CD4-positive, CD25-positive, alpha-beta regulatory T cell (primary cell): ENCODE results near the gene SORCS3. TPM values are rescaled to one million over a fixed set of nuclear protein-coding genes. Genes with fewer than 3 reads are reported as not detected.

Source experiments
- ATAC-seq, 2 donors: fragments of 150-1000 bp; cut with Tn5 transposase; one replicate each; pipeline ENCODE4 v1.10.0; 2021; ENCODE audit warnings: low read depth in 2 of 2, moderate number of reproducible peaks in 2 of 2, moderate library complexity in 1 of 2
- DNase-seq, 3 donors: peaks; one replicate each; pipeline versions ENCODE4 v3.0.0 to v3.0.0-alpha.2; 2012 to 2022; ENCODE audit warnings: mixed read lengths in 1 of 3
- H3K27ac ChIP-seq: one replicate; pipeline ENCODE4 v1.7.0; 2013; ENCODE audit warnings: mild to moderate bottlenecking, low read length; ENCODE audit not compliant: insufficient read depth, poor library complexity, severe bottlenecking
- H3K27me3 ChIP-seq: one replicate; pipeline ENCODE4 v1.7.0; 2013; ENCODE audit warnings: low read length; ENCODE audit not compliant: control insufficient read depth, insufficient read depth
- H3K36me3 ChIP-seq: one replicate; pipeline ENCODE4 v1.7.0; 2013; ENCODE audit warnings: mild to moderate bottlenecking, low read length, moderate library complexity; ENCODE audit not compliant: control insufficient read depth, insufficient read depth
- H3K4me1 ChIP-seq: 2 replicates; pipeline ENCODE4 v1.7.0; 2013; ENCODE audit warnings: mild to moderate bottlenecking, low read length; ENCODE audit not compliant: insufficient read depth, control insufficient read depth, poor library complexity, severe bottlenecking
- H3K4me3 ChIP-seq: one replicate; pipeline ENCODE4 v1.7.0; 2013; ENCODE audit warnings: low read depth, mild to moderate bottlenecking, low read length, moderate library complexity
- H3K9me3 ChIP-seq, 2 experiments: 1 replicate in 1 of 2; 2 replicates in 1 of 2; pipeline ENCODE4 v1.7.0; 2013; ENCODE audit warnings: low read length in 2 of 2, mild to moderate bottlenecking in 1 of 2, moderate library complexity in 1 of 2; ENCODE audit not compliant: control insufficient read depth in 2 of 2
- H3K27ac Mint-ChIP-seq, 3 donors: one replicate each; pipeline ENCODE4 v1.8.0; 2020 to 2022; ENCODE audit warnings: mild to moderate bottlenecking in 3 of 3, mixed read lengths in 3 of 3, moderate library complexity in 2 of 3
- H3K27me3 Mint-ChIP-seq: one replicate; pipeline ENCODE4 v1.8.0; 2022; ENCODE audit warnings: mild to moderate bottlenecking, mixed read lengths
- H3K36me3 Mint-ChIP-seq: one replicate; pipeline ENCODE4 v1.8.0; 2020; ENCODE audit warnings: mixed read lengths
- H3K4me1 Mint-ChIP-seq, 4 donors: one replicate each; pipeline ENCODE4 v1.8.0; 2020 to 2022; ENCODE audit warnings: mixed read lengths in 4 of 4, mild to moderate bottlenecking in 1 of 4
- H3K4me3 Mint-ChIP-seq, 4 donors: one replicate each; pipeline ENCODE4 v1.8.0; 2020 to 2022; ENCODE audit warnings: mild to moderate bottlenecking in 4 of 4, mixed read lengths in 4 of 4, moderate library complexity in 3 of 4
- H3K9me3 Mint-ChIP-seq, 7 donors: one replicate each; pipeline ENCODE4 v1.8.0; 2020 to 2022; ENCODE audit warnings: mixed read lengths in 7 of 7, mild to moderate bottlenecking in 3 of 7, moderate library complexity in 2 of 7
- polyA plus RNA-seq, 4 donors: library from polyadenylated mRNA; unstranded; fragments of 300-500 nt; fragmentation: Illumina TruSeq; gene quantifications; one replicate each; pipeline ENCODE4 v1.2.3, GENCODE V29; 2021
- total RNA-seq: library from RNA; stranded (reverse); gene quantifications from one replicate; pipeline ENCODE4 v1.2.3, GENCODE V29; 2022

SORCS3 gene
- total and polyA plus RNA-seq, 5 donors from 2014 or later: 0.35 TPM; not detected in 4

- H3K36me3 Mint-ChIP-seq: no peaks in the 10 kb centered on the region
- H3K27me3 Mint-ChIP-seq: no peaks in the 10 kb centered on the region
- H3K4me3 Mint-ChIP-seq: peak overlapping the region in 1 of 4 donors; percentile 22
- peaks cover 0 to 3% (median 2%) of the 10 kb centered on the region in 7 donors for H3K9me3 Mint-ChIP-seq
- H3K4me3 ChIP-seq: no peak overlapping the region
- H3K27ac Mint-ChIP-seq: peak overlapping the region in 1 of 3 donors; percentile 70
- no peak for DNase-seq
- H3K27ac ChIP-seq: no peak overlapping the region
- no peaks in the 10 kb centered on the region for H3K4me1 ChIP-seq
- no peak for ATAC-seq
- no peaks in the 10 kb centered on the region for H3K4me1 Mint-ChIP-seq
- H3K36me3 ChIP-seq: no peaks in the 10 kb centered on the region
- H3K9me3 ChIP-seq: no peaks in the 10 kb centered on the region
- no peaks in the 10 kb centered on the region for H3K27me3 ChIP-seq
Measured at GRCh38 chr10:104910712-104911111, 269.6 kb downstream of the SORCS3 start.

- Mint-ChIP-seq H3K9me3 (peaks cover 0 to 3% (median 2%) of the 10 kb centered on the region in 7 donors), H3K4me1 (no peaks in the 10 kb centered on the region), H3K27me3 (no peaks in the 10 kb centered on the region), H3K36me3 (no peaks in the 10 kb centered on the region), H3K4me3 (no peak overlapping the region), H3K27ac (no peak overlapping the region)
- Histone ChIP-seq H3K27me3 (no peaks in the 10 kb centered on the region), H3K27ac (no peak overlapping the region), H3K36me3 (no peaks in the 10 kb centered on the region), H3K4me3 (no peak overlapping the region), H3K4me1 (no peaks in the 10 kb centered on the region), H3K9me3 (no peaks in the 10 kb centered on the region)
- ATAC-seq (no peak), DNase-seq (no peak)
Measured at GRCh38 chr10:104913390-104913789, 272.3 kb downstream of the SORCS3 start.

DNA sequence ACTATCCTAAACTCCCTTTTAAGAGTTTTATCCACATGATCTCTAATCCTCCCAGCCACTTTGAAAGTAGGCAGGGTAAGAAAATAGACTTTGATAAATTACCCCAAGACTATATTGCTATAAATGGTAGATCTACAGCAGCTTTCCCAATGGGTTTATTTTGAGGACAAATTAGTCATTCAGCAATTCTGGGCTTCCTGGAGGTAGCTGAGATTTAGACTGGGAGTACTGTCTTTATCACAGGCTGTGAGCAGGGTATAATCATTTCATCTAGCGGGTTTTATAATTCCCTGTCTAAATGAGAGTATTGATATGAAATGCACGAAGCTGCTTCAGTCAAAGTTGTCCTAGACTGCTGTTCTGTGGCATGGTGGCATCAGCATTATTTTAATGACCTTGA, 279.4 kb downstream of the SORCS3 start:
- H3K36me3 ChIP-seq: no peaks in the 10 kb centered on the region
- no peaks in the 10 kb centered on the region for H3K4me1 ChIP-seq
- H3K36me3 Mint-ChIP-seq: no peaks in the 10 kb centered on the region
- no peak overlapping the region for H3K27ac Mint-ChIP-seq
- H3K9me3 ChIP-seq: no peaks in the 10 kb centered on the region
- DNase-seq: no peak
- H3K4me1 Mint-ChIP-seq: no peaks in the 10 kb centered on the region
- H3K9me3 Mint-ChIP-seq: peaks cover 0 to 3% (median 0%) of the 10 kb centered on the region in 7 donors
- ATAC-seq: no peak
- no peak overlapping the region for H3K4me3 ChIP-seq
- H3K27ac ChIP-seq: no peak overlapping the region
- no peaks in the 10 kb centered on the region for H3K27me3 Mint-ChIP-seq
- H3K27me3 ChIP-seq: no peaks in the 10 kb centered on the region
- no peak overlapping the region for H3K4me3 Mint-ChIP-seq

GRCh38 chr10:104921763-104922162, 280.7 kb downstream of the SORCS3 start:
- Mint-ChIP-seq H3K4me3 (no peak overlapping the region), H3K27me3 (no peaks in the 10 kb centered on the region)

GRCh38 chr10:104922810-104923209, 281.7 kb downstream of the SORCS3 start:
- Histone ChIP-seq H3K36me3 (no peaks in the 10 kb centered on the region), H3K4me1 (no peaks in the 10 kb centered on the region), H3K9me3 (no peaks in the 10 kb centered on the region), H3K27ac (no peak overlapping the region), H3K4me3 (no peak overlapping the region), H3K27me3 (no peaks in the 10 kb centered on the region)
- H3K4me1 Mint-ChIP-seq: no peaks in the 10 kb centered on the region
- peaks cover 5% of the 10 kb centered on the region for H3K27me3 Mint-ChIP-seq
- H3K4me3 Mint-ChIP-seq: no peak overlapping the region
- DNase-seq: no peak
- no peaks in the 10 kb centered on the region for H3K36me3 Mint-ChIP-seq
- no peak for ATAC-seq
- peaks cover 0 to 3% (median 0%) of the 10 kb centered on the region in 7 donors for H3K9me3 Mint-ChIP-seq
- no peak overlapping the region for H3K27ac Mint-ChIP-seq

More at GRCh38 chr10:104921763-104922162, 280.7 kb downstream of the SORCS3 start:
- no peaks in the 10 kb centered on the region for H3K27me3 ChIP-seq
- no peak overlapping the region for H3K27ac Mint-ChIP-seq
- no peaks in the 10 kb centered on the region for H3K4me1 ChIP-seq
- H3K36me3 ChIP-seq: no peaks in the 10 kb centered on the region
- DNase-seq (no peak), ATAC-seq (no peak)
- no peaks in the 10 kb centered on the region for H3K4me1 Mint-ChIP-seq
- no peak overlapping the region for H3K4me3 ChIP-seq
- H3K9me3 Mint-ChIP-seq: peaks cover 0 to 3% (median 0%) of the 10 kb centered on the region in 7 donors
- no peaks in the 10 kb centered on the region for H3K36me3 Mint-ChIP-seq
- no peak overlapping the region for H3K27ac ChIP-seq
- no peaks in the 10 kb centered on the region for H3K9me3 ChIP-seq

DNA sequence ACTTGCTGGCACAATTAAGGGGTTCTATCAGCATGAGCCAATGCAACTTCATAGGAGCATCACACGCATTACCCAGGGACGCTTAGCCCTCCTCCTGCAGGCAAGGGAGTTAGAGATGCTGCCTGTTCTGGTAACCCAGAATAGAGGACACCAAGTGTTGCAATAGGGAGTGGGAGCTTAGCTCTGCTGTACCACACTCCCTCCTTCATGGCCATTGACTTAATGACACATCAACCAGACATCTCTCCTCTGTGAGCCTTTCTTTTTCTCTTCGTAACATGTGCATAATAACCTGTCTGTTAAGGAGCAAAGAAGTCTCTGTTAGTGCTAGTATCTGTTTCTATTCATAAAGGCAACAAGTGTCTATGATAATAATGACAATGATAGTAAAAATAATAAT, 282.4 kb downstream of the SORCS3 start:
- Histone ChIP-seq H3K4me1 (no peaks in the 10 kb centered on the region), H3K9me3 (no peaks in the 10 kb centered on the region), H3K4me3 (no peak overlapping the region), H3K27me3 (no peaks in the 10 kb centered on the region), H3K36me3 (no peaks in the 10 kb centered on the region), H3K27ac (no peak overlapping the region)
- DNase-seq (no peak), ATAC-seq (no peak)
- H3K9me3 Mint-ChIP-seq: peaks cover 0 to 3% (median 0%) of the 10 kb centered on the region in 7 donors
- H3K4me3 Mint-ChIP-seq: no peak overlapping the region
- H3K36me3 Mint-ChIP-seq: no peaks in the 10 kb centered on the region
- H3K4me1 Mint-ChIP-seq: no peaks in the 10 kb centered on the region
- no peak overlapping the region for H3K27ac Mint-ChIP-seq
- peaks cover 5% of the 10 kb centered on the region for H3K27me3 Mint-ChIP-seq

- no peaks in the 10 kb centered on the region for H3K27me3 ChIP-seq
- H3K36me3 Mint-ChIP-seq: no peaks in the 10 kb centered on the region
- no peak for DNase-seq
- H3K4me1 ChIP-seq: no peaks in the 10 kb centered on the region
- H3K27me3 Mint-ChIP-seq: peaks cover 5% of the 10 kb centered on the region
- no peaks in the 10 kb centered on the region for H3K36me3 ChIP-seq
- H3K9me3 ChIP-seq: no peaks in the 10 kb centered on the region
- no peaks in the 10 kb centered on the region for H3K4me1 Mint-ChIP-seq
- H3K4me3 ChIP-seq: no peak overlapping the region
- no peak overlapping the region for H3K27ac ChIP-seq
- H3K27ac Mint-ChIP-seq: no peak overlapping the region
- no peak for ATAC-seq
- H3K9me3 Mint-ChIP-seq: no peaks in the 10 kb centered on the region
- no peak overlapping the region for H3K4me3 Mint-ChIP-seq
Measured at GRCh38 chr10:104924101-104924795, 283.2 kb downstream of the SORCS3 start.

- Mint-ChIP-seq H3K4me3 (no peak overlapping the region), H3K36me3 (no peaks in the 10 kb centered on the region), H3K27ac (no peak overlapping the region), H3K4me1 (no peaks in the 10 kb centered on the region), H3K9me3 (no peaks in the 10 kb centered on the region), H3K27me3 (peaks cover 5% of the 10 kb centered on the region)
- no peak overlapping the region for H3K4me3 ChIP-seq
- DNase-seq (peak in 1 of 3 donors; percentile 35), ATAC-seq (no peak)
- no peaks in the 10 kb centered on the region for H3K27me3 ChIP-seq
- H3K27ac ChIP-seq: no peak overlapping the region
- H3K4me1 ChIP-seq: no peaks in the 10 kb centered on the region
- H3K9me3 ChIP-seq: no peaks in the 10 kb centered on the region
- no peaks in the 10 kb centered on the region for H3K36me3 ChIP-seq
Measured at GRCh38 chr10:104925232-104925851, 284.3 kb downstream of the SORCS3 start.
